A673 (cell line): Measurements from ENCODE around the gene DAB2IP.

Experiments used
- CTCF ChIP-seq: fragments of 300-800, 200-600 bp; sonication (generic); conservative IDR thresholded peaks from 2 replicates; pipeline ENCODE4 v1.5.1; 2017; ENCODE audit warnings: low read depth, mild to moderate bottlenecking, antibody characterized with exemption, low read length, moderate library complexity, mixed read lengths
- EZH2 ChIP-seq: fragments of 200-600 bp; sonication (generic); IDR thresholded peaks from 2 replicates; pipeline ENCODE4 v1.6.1; 2017; ENCODE audit warnings: borderline replicate concordance, low read depth, mild to moderate bottlenecking, mixed read lengths, antibody characterized with exemption, low read length; ENCODE audit not compliant: poor library complexity, severe bottlenecking

- no peak for TF ChIP-seq CTCF
- no peak for TF ChIP-seq EZH2
Observed at GRCh38 chr9:121648799-121649198, 2.6 kb upstream of the DAB2IP start.
